ENCODE data around the gene PRR3.
"Not testable (repeated sequence)": the region's sequence is repeated elsewhere in the genome, so short reads cannot be mapped to it uniquely, and the experiment has no call there.

DNA sequence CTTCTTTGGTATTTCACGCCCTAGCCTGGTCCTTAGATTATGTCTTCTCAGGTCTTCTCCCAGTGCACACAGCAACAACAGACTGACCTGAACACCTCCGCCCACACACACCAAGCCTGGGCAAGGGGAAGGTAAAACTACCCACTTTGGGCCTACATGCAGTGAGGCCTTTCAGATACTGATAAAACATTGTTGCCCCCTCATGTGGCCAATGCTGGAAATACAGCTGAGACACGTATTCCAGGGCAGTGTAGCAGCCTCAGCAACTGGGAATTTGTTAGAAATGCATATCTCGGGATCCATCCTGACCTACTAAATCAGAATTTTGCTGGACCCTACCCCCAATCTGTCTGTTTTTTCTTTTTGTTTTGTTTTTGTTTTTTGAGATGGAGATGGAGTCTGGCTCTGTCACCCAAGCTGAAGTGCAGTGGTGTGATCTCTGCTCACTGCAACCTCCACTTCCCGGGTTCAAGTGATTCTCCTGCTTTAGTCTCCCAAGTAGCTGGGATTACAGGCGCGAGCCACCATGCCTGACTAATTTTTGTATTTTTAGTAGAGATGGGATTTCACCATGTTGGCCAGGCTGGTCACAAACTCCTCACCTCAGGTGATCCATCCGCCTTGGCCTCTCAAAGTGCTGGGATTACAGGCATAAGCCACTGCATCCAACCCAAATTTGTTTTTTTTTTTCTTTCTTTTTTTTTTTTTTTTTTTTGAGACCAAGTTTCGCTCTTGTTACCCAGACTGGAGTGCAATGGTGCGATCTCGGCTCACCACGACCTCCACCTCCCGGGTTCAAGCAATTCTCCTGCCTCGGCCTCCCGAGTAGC lies 40.4 kb downstream of the PRR3 start:
- TF ChIP-seq, protein P1, sequence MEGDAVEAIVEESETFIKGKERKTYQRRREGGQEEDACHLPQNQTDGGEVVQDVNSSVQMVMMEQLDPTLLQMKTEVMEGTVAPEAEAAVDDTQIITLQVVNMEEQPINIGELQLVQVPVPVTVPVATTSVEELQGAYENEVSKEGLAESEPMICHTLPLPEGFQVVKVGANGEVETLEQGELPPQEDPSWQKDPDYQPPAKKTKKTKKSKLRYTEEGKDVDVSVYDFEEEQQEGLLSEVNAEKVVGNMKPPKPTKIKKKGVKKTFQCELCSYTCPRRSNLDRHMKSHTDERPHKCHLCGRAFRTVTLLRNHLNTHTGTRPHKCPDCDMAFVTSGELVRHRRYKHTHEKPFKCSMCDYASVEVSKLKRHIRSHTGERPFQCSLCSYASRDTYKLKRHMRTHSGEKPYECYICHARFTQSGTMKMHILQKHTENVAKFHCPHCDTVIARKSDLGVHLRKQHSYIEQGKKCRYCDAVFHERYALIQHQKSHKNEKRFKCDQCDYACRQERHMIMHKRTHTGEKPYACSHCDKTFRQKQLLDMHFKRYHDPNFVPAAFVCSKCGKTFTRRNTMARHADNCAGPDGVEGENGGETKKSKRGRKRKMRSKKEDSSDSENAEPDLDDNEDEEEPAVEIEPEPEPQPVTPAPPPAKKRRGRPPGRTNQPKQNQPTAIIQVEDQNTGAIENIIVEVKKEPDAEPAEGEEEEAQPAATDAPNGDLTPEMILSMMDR (IDR thresholded peaks at IDR 0.05; ENCODE audit: low read depth, low read length): peak; percentile 54
- TF ChIP-seq EZH2phosphoT487 (IDR thresholded peaks at IDR 0.05; ENCODE audit: low read depth): not testable (repeated sequence)

Measured in OCI-LY3 (cell line).